Endothelial cell of umbilical vein (primary cell): ENCODE data around the gene JPH2. TPM values are rescaled to one million over a fixed set of nuclear protein-coding genes. Genes with fewer than 3 reads are reported as not detected.

Source experiments
- BruUV-seq: library from RNA; stranded (reverse); fragments of 400-500 nt; replicated peaks from 2 replicates; lab custom pipeline; 2021; lab: Mats Ljungman, UMichigan
- CTCF ChIA-PET: fragments of 300-600, 350-600 bp; sonication (Branson Sonifier 250); formaldehyde crosslinking; loops from one replicate; lab custom pipeline; 2021; ENCODE audit warnings: antibody characterized with exemption, inconsistent platforms; lab: Charles Lee
- POLR2A ChIA-PET: fragments of 300-600, 350-600 bp; sonication (Branson Sonifier 250); formaldehyde crosslinking; loops from one replicate; lab custom pipeline; 2021; ENCODE audit warnings: antibody characterized with exemption, inconsistent platforms; lab: Charles Lee
- DNase-seq: peaks from one replicate; pipeline ENCODE4 v3.0.0-alpha.2; 2011; ENCODE audit warnings: low read depth, low spot score
- FAIRE-seq: peaks from 2 replicates; lab custom pipeline; 2011; peaks lifted over from hg19 to GRCh38; lab: Jason Lieb, UNC
- H2AFZ ChIP-seq: 2 replicates; pipeline ENCODE4 v1.6.0; 2012; ENCODE audit warnings: low read depth, low read length, control low read depth, inconsistent platforms
- H3K27ac ChIP-seq: 2 replicates; pipeline ENCODE4 v1.5.1; 2011; ENCODE audit warnings: low read depth, mild to moderate bottlenecking, control low read depth, low read length, moderate library complexity; ENCODE audit not compliant: insufficient read depth
- H3K27me3 ChIP-seq, 2 experiments: 2 replicates each; pipeline versions ENCODE4 v1.6.0 to v1.6.1; 2011; ENCODE audit warnings: low read length in 2 of 2, mixed read lengths in 1 of 2; ENCODE audit not compliant: control insufficient read depth in 2 of 2, insufficient read depth in 2 of 2
- H3K36me3 ChIP-seq, 2 experiments: 2 replicates in 1 of 2; 3 replicates in 1 of 2; pipeline ENCODE4 v1.5.1; 2011; ENCODE audit warnings: low read length in 2 of 2, mild to moderate bottlenecking in 1 of 2, moderate library complexity in 1 of 2; ENCODE audit not compliant: control insufficient read depth in 2 of 2, insufficient read depth in 2 of 2; ENCODE audit errors: extremely low read depth in 1 of 2
- H3K4me1 ChIP-seq: 3 replicates; pipeline ENCODE4 v1.5.1; 2011; ENCODE audit warnings: mild to moderate bottlenecking, low read length; ENCODE audit not compliant: control insufficient read depth, insufficient read depth; ENCODE audit errors: extremely low read depth
- H3K4me2 ChIP-seq: 2 replicates; pipeline ENCODE4 v1.6.1; 2011; ENCODE audit warnings: low read length, control low read depth, mixed read lengths; ENCODE audit not compliant: insufficient read depth
- H3K4me3 ChIP-seq, 3 experiments: fragments of 200-600 bp in 1 of 3; sonication (generic), shearing (Covaris generic) in 1 of 3; replicated peaks in 1 of 3; 2 replicates each; pipeline ENCODE4 v1.5.1; 2011 to 2016; ENCODE audit warnings: control low read depth in 3 of 3, low read length in 3 of 3, mild to moderate bottlenecking in 2 of 3, inconsistent platforms in 1 of 3, low read depth in 1 of 3, moderate library complexity in 1 of 3; ENCODE audit not compliant: insufficient read depth in 1 of 3
- H3K79me2 ChIP-seq: 2 replicates; pipeline ENCODE4 v1.6.0; 2012; ENCODE audit warnings: low read length, inconsistent platforms; ENCODE audit not compliant: control insufficient read depth, insufficient read depth
- H3K9ac ChIP-seq: replicated peaks from 2 replicates; pipeline ENCODE3; 2011; ENCODE audit warnings: low read length, control low read depth; ENCODE audit not compliant: insufficient read depth; ENCODE audit errors: extremely low read depth
- H3K9me1 ChIP-seq: replicated peaks from 3 replicates; pipeline ENCODE4 v1.6.0; 2011; ENCODE audit warnings: mild to moderate bottlenecking, low read length; ENCODE audit not compliant: control insufficient read depth, insufficient read depth; ENCODE audit errors: extremely low read depth
- H3K9me3 ChIP-seq: replicated peaks from 2 replicates; pipeline ENCODE4 v1.5.1; 2012; ENCODE audit warnings: low read length, inconsistent platforms; ENCODE audit not compliant: control insufficient read depth, insufficient read depth
- H4K20me1 ChIP-seq: replicated peaks from 2 replicates; pipeline ENCODE3; 2011; ENCODE audit warnings: mild to moderate bottlenecking, low read length; ENCODE audit not compliant: control insufficient read depth, insufficient read depth; ENCODE audit errors: extremely low read depth
- CTCF ChIP-seq, 2 donors: IDR thresholded peaks; 1 replicate in 1 of 2; 2 replicates in 1 of 2; pipeline ENCODE4 v1.5.1; 2011; ENCODE audit warnings: low read length in 2 of 2, mild to moderate bottlenecking in 2 of 2, moderate library complexity in 2 of 2, control low read depth in 1 of 2, inconsistent platforms in 1 of 2, low read depth in 1 of 2; ENCODE audit not compliant: insufficient read depth in 1 of 2; ENCODE audit errors: extremely low read depth in 1 of 2
- EZH2 ChIP-seq: IDR thresholded peaks from 2 replicates; pipeline ENCODE4 v1.6.1; 2012; ENCODE audit warnings: borderline replicate concordance, low read depth, mild to moderate bottlenecking, moderate library complexity, low read length, inconsistent platforms; ENCODE audit not compliant: severe bottlenecking
- FOS ChIP-seq: IDR thresholded peaks from 2 replicates; pipeline ENCODE4 v1.6.1; 2011; ENCODE audit warnings: mild to moderate bottlenecking, low read length, moderate library complexity, borderline replicate concordance; ENCODE audit not compliant: insufficient read depth
- GATA2 ChIP-seq: IDR thresholded peaks from 2 replicates; pipeline ENCODE4 v1.7.0; 2011; ENCODE audit warnings: low read depth, mild to moderate bottlenecking, moderate library complexity, mixed read lengths, low read length; ENCODE audit not compliant: insufficient read length, insufficient read depth
- JUN ChIP-seq: IDR thresholded peaks from 2 replicates; pipeline ENCODE4 v1.6.1; 2011; ENCODE audit warnings: borderline replicate concordance, low read depth; ENCODE audit not compliant: insufficient read length, insufficient read depth
- MAX ChIP-seq: IDR thresholded peaks from 2 replicates; pipeline ENCODE4 v1.6.1; 2011; ENCODE audit not compliant: insufficient read depth, insufficient read length
- MYC ChIP-seq: IDR thresholded peaks from one replicate; pipeline ENCODE4 v1.6.1; 2011; ENCODE audit warnings: mild to moderate bottlenecking, low read depth, low read length
- POLR2A ChIP-seq: IDR thresholded peaks from 2 replicates; pipeline ENCODE4 v1.6.1; 2012; ENCODE audit warnings: low read depth, mild to moderate bottlenecking, control low read depth, low read length
- POLR2AphosphoS5 ChIP-seq: IDR thresholded peaks from 2 replicates; pipeline ENCODE4 v1.6.1; 2012; ENCODE audit warnings: low read depth, mild to moderate bottlenecking, control low read depth, low read length, moderate library complexity; ENCODE audit not compliant: insufficient read depth
- dilution Hi-C: fragments of 300-500 bp; cut with MboI; formaldehyde crosslinking; loops from one replicate; pipeline ENCODE4 v1.15.0; 2019; ENCODE audit warnings: low sequenced_read_pairs; ENCODE audit not compliant: extremely low pct_ligation_motif_present
- intact Hi-C: fragments of 100-400 bp; cut with micrococcal nuclease; formaldehyde crosslinking; loops from one replicate; pipeline ENCODE4 v1.10.0; 2022
- polyA plus RNA-seq, 4 experiments: library from polyadenylated mRNA; depleted of rRNA in 3 of 4; stranded (reverse) in 3 of 4; unstranded in 1 of 4; fragments of >200 nt; gene quantifications; 2 replicates each; pipeline versions ENCODE4 v1.2.1 to v1.2.3, GENCODE V29; 2011 to 2012; ENCODE audit warnings: missing spikeins in 1 of 4
- total RNA-seq: library from RNA; stranded (reverse); gene quantifications from 2 replicates; pipeline ENCODE4 v1.2.3, GENCODE V29; 2021

JPH2 gene
- total and polyA plus RNA-seq, 2 donors (not counting 3 experiments of a cell fraction or from before 2014, with no cell fraction given), result not detected

GRCh38 chr20:44153636-44154043 lies 33.3 kb downstream of the JPH2 start:
- Histone ChIP-seq H3K36me3 (no peaks in the 10 kb centered on the region), H4K20me1 (no peaks in the 10 kb centered on the region), H3K4me3 (no peak overlapping the region), H3K9ac (no peak overlapping the region), H2AFZ (no peak overlapping the region), H3K4me1 (no peaks in the 10 kb centered on the region), H3K27ac (no peak overlapping the region), H3K27me3 (no peaks in the 10 kb centered on the region), H3K4me2 (no peak overlapping the region), H3K9me1 (no peaks in the 10 kb centered on the region), H3K9me3 (no peaks in the 10 kb centered on the region), H3K79me2 (no peaks in the 10 kb centered on the region)
- TF ChIP-seq MYC (no peak), POLR2AphosphoS5 (no peak), MAX (no peak), FOS (no peak), EZH2 (no peak), POLR2A (no peak), CTCF (IDR thresholded peaks at IDR 0.05; ENCODE audit: extremely low read depth in 1 of 2, insufficient read depth in 1 of 2, low read depth in 1 of 2, low read length in 2 of 2) (no peak), JUN (no peak), GATA2 (no peak)
- intact Hi-C loops (no loop called here), dilution Hi-C loops (no loop called here)
- POLR2A ChIA-PET, result no interaction called here
- CTCF ChIA-PET, result interaction anchor here (1.4 to 1.9 kb wide), 2 partner anchors 36 to 37 kb away, joined by 6 read pairs; no protein-coding TSS in a partner anchor
- no peak for DNase-seq
- BruUV-seq, result no TSS peak
- no peak for FAIRE-seq
